Type B pancreatic cell (in vitro differentiated cells): ENCODE data around the gene CD2. TPM values are rescaled to one million over a fixed set of nuclear protein-coding genes. Genes with fewer than 3 reads are reported as not detected.

Source experiments
- DNase-seq: peaks from one replicate; pipeline ENCODE4 v3.0.0; 2021; ENCODE audit warnings: mixed read lengths; ENCODE audit not compliant: unreplicated experiment; ENCODE audit errors: extremely low spot score
- H3K27ac Mint-ChIP-seq: 2 replicates; pipeline ENCODE4 v1.8.0; 2021; ENCODE audit warnings: mild to moderate bottlenecking, mixed read lengths
- H3K27me3 Mint-ChIP-seq: 2 replicates; pipeline ENCODE4 v1.8.0; 2021; ENCODE audit warnings: mixed read lengths
- H3K36me3 Mint-ChIP-seq: 2 replicates; pipeline ENCODE4 v1.8.0; 2021; ENCODE audit warnings: mixed read lengths
- H3K4me1 Mint-ChIP-seq: one replicate; pipeline ENCODE4 v1.8.0; 2021; ENCODE audit warnings: mixed read lengths; ENCODE audit not compliant: unreplicated experiment
- H3K4me3 Mint-ChIP-seq: 2 replicates; pipeline ENCODE4 v1.8.0; 2021; ENCODE audit warnings: mild to moderate bottlenecking, mixed read lengths
- H3K9me3 Mint-ChIP-seq: 2 replicates; pipeline ENCODE4 v1.8.0; 2021; ENCODE audit warnings: mixed read lengths
- long read RNA-seq: library from polyadenylated mRNA; unstranded; transcript quantifications from one replicate; pipeline ENCODE4 v2.0.0, GENCODE V29; 2020
- total RNA-seq: library from RNA; stranded (reverse); gene quantifications from 2 replicates; pipeline ENCODE4 v1.2.1, GENCODE V29; 2021; ENCODE audit warnings: low replicate concordance
- TF ChIP-seq, protein P1 (sequence below): fragments of 200-600 bp; sonication (generic); conservative IDR thresholded peaks from 2 replicates; pipeline ENCODE4 v1.5.0; 2021; ENCODE audit warnings: antibody characterized with exemption, mild to moderate bottlenecking

Gene CD2, protein sequence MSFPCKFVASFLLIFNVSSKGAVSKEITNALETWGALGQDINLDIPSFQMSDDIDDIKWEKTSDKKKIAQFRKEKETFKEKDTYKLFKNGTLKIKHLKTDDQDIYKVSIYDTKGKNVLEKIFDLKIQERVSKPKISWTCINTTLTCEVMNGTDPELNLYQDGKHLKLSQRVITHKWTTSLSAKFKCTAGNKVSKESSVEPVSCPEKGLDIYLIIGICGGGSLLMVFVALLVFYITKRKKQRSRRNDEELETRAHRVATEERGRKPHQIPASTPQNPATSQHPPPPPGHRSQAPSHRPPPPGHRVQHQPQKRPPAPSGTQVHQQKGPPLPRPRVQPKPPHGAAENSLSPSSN
- 0.17 TPM in 1 of 2 replicates, not detected in the other for total RNA-seq
- long read RNA-seq, result 0 reads

DNA sequence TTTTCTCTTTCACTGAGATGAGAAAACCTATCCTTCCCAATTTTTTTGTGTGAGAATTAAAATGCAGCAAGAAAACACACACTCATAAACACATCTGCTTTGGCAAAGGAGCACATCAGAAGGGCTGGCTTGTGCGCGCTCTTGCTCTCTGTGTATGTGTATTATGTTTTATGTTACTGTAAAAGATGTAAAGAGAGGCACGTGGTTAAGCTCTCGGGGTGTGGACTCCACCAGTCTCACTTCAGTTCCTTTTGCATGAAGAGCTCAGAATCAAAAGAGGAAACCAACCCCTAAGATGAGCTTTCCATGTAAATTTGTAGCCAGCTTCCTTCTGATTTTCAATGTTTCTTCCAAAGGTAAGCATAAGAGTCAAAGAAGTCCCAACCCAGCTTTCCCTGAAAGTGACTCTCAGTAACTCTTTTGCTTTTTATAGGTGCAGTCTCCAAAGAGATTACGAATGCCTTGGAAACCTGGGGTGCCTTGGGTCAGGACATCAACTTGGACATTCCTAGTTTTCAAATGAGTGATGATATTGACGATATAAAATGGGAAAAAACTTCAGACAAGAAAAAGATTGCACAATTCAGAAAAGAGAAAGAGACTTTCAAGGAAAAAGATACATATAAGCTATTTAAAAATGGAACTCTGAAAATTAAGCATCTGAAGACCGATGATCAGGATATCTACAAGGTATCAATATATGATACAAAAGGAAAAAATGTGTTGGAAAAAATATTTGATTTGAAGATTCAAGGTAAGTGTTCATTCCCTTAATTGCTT is at the start of gene CD2:
Gene CD2, plus strand, starts transcription at position 233 of the 780 bp plus-strand sequence. Its CDS starts 63 bp downstream, at position 296.
- TF ChIP-seq, protein P1, sequence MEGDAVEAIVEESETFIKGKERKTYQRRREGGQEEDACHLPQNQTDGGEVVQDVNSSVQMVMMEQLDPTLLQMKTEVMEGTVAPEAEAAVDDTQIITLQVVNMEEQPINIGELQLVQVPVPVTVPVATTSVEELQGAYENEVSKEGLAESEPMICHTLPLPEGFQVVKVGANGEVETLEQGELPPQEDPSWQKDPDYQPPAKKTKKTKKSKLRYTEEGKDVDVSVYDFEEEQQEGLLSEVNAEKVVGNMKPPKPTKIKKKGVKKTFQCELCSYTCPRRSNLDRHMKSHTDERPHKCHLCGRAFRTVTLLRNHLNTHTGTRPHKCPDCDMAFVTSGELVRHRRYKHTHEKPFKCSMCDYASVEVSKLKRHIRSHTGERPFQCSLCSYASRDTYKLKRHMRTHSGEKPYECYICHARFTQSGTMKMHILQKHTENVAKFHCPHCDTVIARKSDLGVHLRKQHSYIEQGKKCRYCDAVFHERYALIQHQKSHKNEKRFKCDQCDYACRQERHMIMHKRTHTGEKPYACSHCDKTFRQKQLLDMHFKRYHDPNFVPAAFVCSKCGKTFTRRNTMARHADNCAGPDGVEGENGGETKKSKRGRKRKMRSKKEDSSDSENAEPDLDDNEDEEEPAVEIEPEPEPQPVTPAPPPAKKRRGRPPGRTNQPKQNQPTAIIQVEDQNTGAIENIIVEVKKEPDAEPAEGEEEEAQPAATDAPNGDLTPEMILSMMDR, result no peak
- DNase-seq, result no peak
- H3K9me3 Mint-ChIP-seq, result no peaks in the 10 kb centered on the region
- H3K27ac Mint-ChIP-seq, result no peak within 1 kb of the TSS
- no peaks in the 10 kb centered on the region for H3K4me1 Mint-ChIP-seq
- H3K36me3 Mint-ChIP-seq, result no peaks in the 10 kb centered on the region
- no peaks in the 10 kb centered on the region for H3K27me3 Mint-ChIP-seq
- H3K4me3 Mint-ChIP-seq, result no peak within 1 kb of the TSS

DNA sequence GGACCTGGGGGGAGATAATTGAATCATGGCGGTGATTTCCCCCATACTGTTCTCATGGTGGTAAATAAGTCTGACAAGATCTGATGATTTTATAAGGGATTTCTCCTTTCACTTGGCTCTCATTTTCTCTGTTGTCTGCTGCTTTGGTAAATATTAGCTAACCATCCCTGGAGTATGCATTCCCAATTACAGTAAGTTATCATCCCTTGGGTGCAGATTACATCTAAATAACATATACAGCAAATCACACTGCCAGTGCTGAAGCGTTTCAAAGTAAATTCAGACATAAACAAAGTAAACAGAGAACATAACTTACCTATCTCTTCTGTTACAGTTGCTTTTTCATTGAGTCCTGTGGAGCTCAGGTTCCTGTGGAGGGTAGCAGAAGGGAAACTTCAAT is 48.1 kb upstream of the CD2 start:
- Mint-ChIP-seq H3K36me3 (no peaks in the 10 kb centered on the region), H3K27ac (no peak overlapping the region)

DNA sequence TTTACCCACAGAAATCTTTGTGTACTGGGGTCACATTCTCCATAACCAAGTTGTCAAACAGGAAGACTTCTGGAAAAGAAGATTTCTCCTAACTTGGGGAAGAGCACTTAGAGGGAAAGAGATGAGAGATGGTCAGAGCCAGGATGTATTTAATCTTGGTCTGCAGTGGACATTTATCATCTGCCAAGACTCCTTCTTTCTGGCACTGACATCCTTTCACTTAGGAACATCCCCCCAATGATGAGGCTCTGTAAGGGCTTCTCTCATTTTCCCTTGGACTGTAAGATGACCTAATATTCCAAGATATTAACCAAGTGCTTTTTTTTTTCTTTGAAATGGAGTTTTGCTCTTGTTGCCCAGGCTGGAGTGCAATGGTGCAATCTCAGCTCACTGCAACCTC is 47.4 kb upstream of the CD2 start:
- Mint-ChIP-seq H3K27me3 (no peaks in the 10 kb centered on the region), H3K9me3 (no peaks in the 10 kb centered on the region), H3K36me3 (no peaks in the 10 kb centered on the region), H3K4me3 (no peak overlapping the region), H3K27ac (no peak overlapping the region), H3K4me1 (peaks cover 27% of the 10 kb centered on the region)
- no peak for DNase-seq
- TF ChIP-seq, protein P1, result no peak

More for the DNA sequence above, 48.1 kb upstream of the CD2 start:
- DNase-seq, result no peak
- no peak overlapping the region for H3K4me3 Mint-ChIP-seq
- peaks cover 24% of the 10 kb centered on the region for H3K4me1 Mint-ChIP-seq
- TF ChIP-seq, protein P1, result no peak
- H3K27me3 Mint-ChIP-seq, result no peaks in the 10 kb centered on the region
- no peaks in the 10 kb centered on the region for H3K9me3 Mint-ChIP-seq

DNA sequence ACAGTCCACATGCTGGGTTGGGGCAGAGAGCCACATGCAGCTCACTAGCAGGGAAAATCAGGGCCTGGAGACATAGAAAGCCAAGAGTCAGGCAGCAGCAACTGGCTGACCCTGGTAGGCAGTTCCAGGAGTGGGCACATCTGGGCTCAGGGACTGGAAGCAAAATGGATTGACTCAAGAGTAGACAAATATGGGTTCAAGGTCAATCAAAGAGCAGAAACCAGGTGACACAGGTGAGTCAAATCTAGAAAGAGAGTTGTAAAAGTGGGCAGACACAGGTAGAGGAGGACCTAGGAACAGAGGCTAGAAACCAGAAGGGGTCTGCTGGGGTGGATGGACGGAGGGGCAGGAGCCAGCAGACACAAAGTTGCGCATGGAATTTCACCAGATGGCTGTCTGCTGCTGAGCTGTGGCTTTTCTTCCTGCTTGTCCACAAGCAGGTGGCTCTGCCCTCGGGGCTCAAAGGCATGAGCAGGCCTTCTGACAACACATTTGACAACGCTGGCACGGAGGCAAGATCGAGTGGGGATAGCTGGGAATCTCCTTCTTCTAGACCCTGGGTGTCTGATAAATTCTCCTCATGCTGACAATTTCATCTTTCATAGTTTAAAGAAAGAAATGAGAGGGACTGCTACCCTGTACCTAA is 45.9 kb upstream of the CD2 start:
- TF ChIP-seq, protein P1, result no peak
- Mint-ChIP-seq H3K4me1 (peaks cover 37% of the 10 kb centered on the region), H3K27me3 (no peaks in the 10 kb centered on the region), H3K9me3 (no peaks in the 10 kb centered on the region), H3K27ac (peak overlapping the region; percentile 52), H3K36me3 (no peaks in the 10 kb centered on the region), H3K4me3 (no peak overlapping the region)
- peak; percentile 51 for DNase-seq

DNA sequence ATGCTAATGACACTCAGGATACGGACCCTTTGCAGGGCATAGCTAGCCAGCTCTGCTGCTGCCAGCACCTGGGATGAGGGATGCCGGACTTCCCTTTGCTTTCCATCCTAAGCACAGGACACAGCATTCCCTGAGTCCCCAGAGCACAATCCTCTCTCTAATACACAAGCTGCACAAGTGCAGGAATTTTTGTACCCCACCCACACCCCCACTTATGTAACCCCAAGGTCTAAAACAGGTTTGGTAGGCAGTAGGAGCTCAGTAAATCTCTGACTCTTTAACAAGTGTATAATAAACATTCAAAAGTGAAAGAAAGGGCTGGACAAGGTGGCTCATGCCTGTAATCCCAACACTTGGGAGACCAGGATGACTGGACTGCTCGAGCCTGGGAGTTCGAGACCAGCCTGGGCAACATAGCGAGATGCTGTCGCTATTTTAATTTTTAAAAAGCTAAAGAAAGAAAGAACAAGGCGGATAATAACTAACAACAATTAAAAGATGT is 44.5 kb upstream of the CD2 start:
- no peaks in the 10 kb centered on the region for H3K36me3 Mint-ChIP-seq
- peaks cover 37% of the 10 kb centered on the region for H3K4me1 Mint-ChIP-seq
- TF ChIP-seq, protein P1, result no peak
- H3K27ac Mint-ChIP-seq, result peak overlapping the region; percentile 10
- no peak for DNase-seq
- no peak overlapping the region for H3K4me3 Mint-ChIP-seq
- H3K27me3 Mint-ChIP-seq, result no peaks in the 10 kb centered on the region
- H3K9me3 Mint-ChIP-seq, result no peaks in the 10 kb centered on the region
